GM19463 (cell line): ENCODE measurements around the gene DNAJC17.
A peak's percentile ranks its signal among the peaks of the same experiment; 100 is the strongest.

ENCODE experiments used
- ATAC-seq: cut with Tn5 transposase; IDR thresholded peaks from one replicate; pipeline ENCODE4 v1.9.1; 2021; ENCODE audit warnings: mild to moderate bottlenecking, moderate library complexity; ENCODE audit not compliant: unreplicated experiment

The DNAJC17 gene

DNA sequence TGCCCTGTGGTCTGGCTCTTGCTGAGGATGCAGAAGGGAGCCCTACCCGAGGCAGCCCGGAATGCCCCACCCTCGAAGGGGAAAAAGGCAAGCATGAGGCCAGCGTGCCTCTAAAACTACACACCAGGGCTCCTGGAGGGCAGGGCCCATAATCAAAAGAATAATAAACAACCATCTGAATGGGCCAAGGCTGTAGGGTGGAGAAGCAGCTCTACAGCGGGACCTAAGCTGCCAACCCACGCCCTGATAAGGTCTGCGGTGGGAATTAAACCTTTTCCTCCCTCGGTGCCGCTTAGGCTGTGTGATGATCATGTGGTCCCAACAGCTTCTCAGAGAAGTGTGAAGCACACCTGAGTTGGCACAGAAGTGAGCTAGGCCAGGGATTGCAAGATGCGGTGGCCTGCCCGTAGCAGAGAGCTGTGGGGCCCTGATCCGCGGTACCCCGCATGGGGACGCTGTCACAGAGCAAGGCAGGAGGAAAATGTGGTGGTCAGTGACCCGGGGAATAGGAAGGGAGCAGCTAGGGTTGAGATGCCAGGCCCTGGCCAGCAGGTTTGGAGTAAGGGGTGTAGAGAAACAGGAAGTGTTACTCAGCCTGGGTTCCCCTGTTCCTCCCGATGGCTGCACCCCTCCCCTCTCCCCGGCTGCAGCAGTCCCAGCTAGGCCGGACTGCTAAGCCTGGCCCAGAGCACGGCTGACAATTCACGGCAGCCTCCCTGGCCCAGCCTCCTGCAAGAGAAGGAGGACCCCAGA, 38.6 kb downstream of the DNAJC17 start:
- ATAC-seq, result no peak

DNA sequence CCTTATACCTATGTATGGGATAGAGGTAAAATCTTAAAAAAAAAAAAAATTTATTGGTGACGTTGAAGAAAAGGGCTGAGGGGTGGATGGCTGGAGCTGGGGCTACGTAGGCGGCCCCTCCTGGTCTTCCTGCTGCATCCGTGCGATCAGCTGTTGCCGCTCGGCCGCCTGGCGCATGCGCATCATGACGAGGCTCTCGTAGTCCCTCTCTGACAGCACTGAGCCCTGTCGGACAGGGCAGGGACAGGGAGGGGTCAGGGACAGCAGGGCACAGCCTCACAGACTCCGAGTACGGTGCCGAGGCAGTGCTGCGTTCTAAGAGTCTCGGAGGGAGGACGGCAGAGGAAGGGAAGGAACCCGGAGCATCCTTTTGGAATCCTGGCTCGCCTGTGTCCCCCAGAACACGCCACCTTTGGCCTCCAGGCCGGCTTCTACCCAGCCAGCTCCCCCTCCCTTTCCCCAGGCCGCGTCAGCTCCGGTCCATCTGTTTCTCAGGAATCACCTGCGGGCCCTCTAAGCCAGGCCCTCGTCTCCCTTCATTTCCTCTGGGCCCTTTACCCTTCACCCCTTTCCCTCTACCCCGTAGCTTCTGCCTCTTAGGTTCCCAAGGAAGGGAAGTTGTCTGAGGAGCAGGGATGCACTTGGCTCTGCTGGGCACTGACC, 39.3 kb downstream of the DNAJC17 start:
- no peak for ATAC-seq

- no peak for ATAC-seq
These were observed 40.1 kb downstream of the DNAJC17 start for GRCh38 chr15:40766906-40767837.

DNA sequence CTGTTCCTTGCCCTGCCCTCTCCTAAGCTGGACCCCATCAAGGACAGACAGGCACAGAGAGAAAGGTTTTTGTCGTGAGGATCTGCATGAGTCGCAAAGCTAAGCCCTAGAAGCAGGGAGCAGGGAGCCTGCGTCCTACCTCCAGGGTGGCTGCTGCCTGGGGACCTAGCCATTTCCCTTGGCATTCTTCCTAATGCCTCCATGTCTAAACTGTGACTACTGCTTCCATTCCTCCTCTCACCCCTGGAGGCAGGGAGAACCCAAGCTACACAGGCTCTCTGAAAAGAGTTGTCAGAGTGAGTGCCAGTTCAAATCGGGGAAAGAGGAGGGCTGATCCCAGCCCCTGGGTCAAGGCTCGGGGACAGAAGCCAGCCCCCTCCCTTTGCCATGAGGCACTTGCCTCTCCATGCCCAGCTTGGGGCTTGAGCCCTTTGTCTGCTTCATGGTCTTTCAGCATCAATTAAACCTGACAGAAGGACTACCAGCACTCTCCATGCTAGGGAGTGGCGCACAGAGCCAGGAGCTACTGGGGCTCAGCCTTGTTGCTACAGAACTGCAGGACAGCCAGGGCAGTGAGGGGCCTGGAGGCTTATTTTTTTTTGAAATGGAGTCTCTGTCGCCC, 41.0 kb downstream of the DNAJC17 start:
- ATAC-seq, result no peak

- no peak for ATAC-seq
These were observed 42.6 kb downstream of the DNAJC17 start for GRCh38 chr15:40764629-40765103.

GRCh38 chr15:40763801-40764628, 43.3 kb downstream of the DNAJC17 start, which contains the start of gene GCHFR:
Gene GCHFR (plus strand): TSS chr15:40764068. CDS start chr15:40764181, 113 bp downstream.
- ATAC-seq, result peak; percentile 48

GRCh38 chr15:40762919-40763800, 44.1 kb downstream of the DNAJC17 start:
- no peak for ATAC-seq

DNA sequence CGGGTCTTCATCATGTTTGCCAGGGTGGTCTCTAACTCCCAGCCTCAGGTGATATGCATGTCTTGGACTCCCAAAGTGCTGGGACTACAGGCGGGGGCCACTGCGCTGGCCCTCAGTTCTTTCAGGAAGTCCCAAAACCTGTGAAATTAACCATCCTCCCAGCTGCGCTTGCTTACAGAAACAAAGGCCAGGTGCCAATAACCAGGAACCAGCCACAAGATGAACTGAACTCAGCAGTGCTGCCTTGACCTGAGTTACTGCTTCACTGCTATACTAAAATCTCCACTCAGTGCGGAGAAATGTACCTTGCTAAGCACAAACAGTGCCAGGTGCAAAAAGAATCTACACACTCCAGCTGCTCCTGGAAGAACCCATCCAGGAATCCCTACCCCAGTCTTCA, 47.3 kb downstream of the DNAJC17 start:
- ATAC-seq, result no peak

GRCh38 chr15:40756938-40757337, 50.3 kb downstream of the DNAJC17 start:
- no peak for ATAC-seq

DNA sequence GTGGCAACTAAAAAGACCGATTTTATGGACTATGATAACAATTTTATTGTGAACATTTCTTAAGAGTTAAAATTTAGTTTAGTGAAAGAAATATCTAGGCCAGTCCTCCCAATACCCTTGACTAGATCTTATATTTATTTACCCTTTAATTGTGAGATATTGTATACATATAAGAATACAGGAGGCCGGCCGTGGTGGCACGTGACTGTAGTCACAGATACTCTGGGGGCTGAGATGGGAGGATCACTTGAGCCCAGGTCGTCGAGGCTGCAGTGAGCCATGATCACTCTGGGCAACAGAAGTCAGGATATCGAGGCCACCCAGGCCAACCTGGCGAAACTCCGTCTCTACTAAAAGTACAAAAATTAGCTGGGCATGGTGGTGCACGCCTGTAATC, 51.5 kb downstream of the DNAJC17 start:
- ATAC-seq, result no peak

DNA sequence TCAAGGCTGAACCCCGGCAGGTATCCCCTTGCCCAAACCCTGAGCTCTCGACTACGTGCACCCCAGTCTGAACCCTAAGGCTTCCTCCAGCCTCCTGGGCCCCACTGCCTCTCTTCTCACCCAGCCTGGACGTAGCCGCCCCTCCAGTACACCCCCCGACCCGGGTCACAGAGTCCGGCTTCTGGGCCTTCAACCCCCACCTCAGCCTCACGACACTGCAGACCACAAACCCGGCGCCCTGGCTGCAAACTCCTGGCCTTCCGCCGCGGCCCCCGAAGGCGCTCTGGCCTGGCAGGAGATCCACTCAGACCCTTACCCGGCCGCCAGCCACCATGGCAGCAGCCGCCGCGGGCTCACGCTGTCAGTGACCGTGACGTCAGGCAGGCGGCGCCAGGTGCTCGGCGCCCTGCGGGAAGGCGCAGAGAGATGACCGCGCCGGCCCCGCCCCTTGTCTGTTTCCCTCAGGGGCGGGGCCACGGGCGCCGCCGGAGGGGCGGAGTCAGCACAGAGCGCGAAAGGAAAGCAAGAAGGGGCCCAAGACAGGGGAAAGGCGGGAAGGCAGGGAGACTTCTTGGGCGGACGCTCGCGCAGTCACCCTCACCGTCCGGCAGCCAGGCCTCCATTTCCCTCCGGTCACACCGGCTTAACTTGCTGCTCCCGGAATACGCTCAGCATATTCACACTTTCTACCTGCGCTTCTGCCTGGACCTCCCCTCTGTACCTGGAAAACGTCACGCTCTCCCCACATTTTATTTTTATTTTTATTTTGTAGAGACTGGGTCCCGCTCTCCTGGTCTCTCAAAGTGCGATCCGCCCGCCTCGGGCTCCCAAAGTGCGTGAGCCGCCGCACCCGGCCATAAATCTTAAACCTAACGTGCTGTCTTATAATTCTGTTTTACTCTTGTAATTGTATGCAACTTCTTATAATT, 52.1 kb downstream of the DNAJC17 start, which contains the start of gene RMDN3:
TSS of gene RMDN3 (minus strand) at position 372 of the 929 bp plus-strand sequence. CDS start 471 bp downstream, outside the sequence.
- peak; percentile 85 for ATAC-seq

DNA sequence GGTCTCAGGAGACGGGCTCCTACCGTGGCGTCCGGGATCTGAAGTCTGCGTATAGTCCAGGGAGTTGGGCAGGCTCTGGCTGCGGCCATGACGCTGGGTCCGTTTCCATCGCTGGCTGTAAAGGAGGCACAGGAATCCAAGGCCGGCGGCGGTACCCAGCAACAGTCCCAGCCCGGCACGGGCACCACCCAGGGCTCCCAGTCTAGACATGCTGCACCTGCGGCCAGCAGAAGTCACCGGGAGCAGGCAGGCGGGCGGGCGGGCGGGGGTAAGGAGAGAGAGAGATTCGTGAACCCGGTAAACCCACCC, 52.7 kb downstream of the DNAJC17 start:
- ATAC-seq, result no peak

GRCh38 chr15:40751745-40752144, 55.5 kb downstream of the DNAJC17 start:
- ATAC-seq, result no peak

DNA sequence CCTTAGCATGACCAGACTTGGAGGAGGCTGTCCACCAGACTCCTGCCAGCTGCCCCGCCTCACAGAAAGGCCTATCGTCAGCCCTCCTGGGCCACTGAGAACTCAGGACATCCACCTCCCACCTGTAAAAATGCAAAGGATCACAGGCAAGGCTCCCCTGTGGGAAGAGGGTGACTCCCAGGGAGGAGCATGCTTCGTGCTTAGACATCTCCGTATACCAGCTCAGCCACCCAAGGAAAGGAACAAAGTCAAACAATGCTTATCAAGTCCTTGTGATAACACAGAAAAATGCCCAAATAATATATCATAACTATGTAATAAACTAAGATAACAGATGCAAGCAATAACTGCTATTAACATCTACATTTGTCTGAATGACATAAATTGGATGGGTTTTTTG, 56.4 kb downstream of the DNAJC17 start:
- no peak for ATAC-seq

GRCh38 chr15:40749151-40749630, 58.1 kb downstream of the DNAJC17 start:
- no peak for ATAC-seq

DNA sequence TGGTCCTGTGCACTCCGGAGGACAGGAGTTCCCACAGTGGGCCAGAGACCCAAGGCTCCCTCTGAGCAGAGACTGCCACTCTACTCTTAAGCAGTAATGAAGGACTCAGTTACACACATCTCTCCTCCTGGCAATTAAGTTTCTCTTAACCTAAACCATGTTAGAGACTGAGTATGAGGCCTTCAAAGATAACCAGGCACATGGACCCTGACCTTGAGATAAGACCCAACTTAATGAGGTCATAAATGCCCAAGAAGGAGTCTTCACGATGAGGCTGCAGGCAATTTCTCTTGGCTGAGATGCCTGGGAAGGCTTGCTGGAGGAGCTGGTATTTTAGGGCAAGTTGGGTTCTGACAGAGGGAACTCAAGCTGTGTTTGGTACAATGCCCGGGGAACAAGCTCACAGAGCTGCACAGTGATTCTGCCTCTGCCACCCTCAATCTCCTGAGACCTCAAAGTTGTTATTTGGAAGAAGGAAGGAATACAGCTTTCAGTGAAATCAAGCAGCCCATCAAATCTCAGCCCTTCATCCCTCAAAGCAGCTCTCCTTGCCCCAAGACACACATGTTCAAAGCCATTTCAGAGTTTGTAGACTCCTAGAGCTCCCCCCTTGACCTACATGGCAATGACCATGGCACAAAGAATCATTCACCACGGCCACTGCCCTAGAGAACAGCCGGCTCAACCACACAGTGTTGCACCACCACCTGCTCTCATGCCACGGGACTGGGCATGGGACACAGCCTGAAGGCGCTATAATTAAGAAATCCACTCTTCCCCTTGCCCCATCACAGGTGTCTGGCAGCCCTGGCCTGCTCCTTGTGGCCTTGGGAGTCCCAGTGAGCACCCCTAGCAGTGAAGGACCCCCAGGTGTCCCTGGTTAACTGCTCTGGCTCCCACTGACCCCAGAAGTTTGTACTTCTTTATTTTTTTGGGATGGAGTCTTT, 59.3 kb downstream of the DNAJC17 start:
- ATAC-seq, result no peak
